GM20431 (cell line): ENCODE data around the gene ZNF862.
"Not testable (repeated sequence)": the region's sequence is repeated elsewhere in the genome, so short reads cannot be mapped to it uniquely, and the experiment has no call there.

ENCODE experiments used
- in situ Hi-C: fragments of 300-500 bp; cut with MseI, MboI; formaldehyde crosslinking; loops from one replicate; pipeline ENCODE4 v1.15.0; 2020; ENCODE audit warnings: low sequenced_read_pairs; ENCODE audit not compliant: unreplicated experiment

ZNF862 gene

DNA sequence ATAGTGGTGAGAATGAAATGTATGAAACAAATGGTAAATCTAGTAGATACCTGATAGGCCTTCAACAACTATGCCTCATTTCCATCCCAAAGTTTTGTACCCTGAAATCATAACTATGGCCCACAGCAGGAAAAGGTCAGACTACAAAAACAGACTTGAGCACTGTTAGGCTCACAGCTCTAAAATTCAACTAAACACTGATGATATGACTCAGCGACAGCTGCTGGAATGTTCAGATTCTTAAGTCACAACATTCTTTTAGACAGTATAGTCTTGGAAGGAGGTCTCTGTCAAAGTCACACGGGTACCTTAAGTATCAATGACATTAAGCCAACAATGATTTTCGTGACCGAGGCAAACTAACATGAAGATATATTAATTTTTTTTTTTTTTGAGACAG is 74.0 kb downstream of the ZNF862 start:
- in situ Hi-C loops: not testable (repeated sequence)
